Measurements from ENCODE around the gene CMPK2.

DNA sequence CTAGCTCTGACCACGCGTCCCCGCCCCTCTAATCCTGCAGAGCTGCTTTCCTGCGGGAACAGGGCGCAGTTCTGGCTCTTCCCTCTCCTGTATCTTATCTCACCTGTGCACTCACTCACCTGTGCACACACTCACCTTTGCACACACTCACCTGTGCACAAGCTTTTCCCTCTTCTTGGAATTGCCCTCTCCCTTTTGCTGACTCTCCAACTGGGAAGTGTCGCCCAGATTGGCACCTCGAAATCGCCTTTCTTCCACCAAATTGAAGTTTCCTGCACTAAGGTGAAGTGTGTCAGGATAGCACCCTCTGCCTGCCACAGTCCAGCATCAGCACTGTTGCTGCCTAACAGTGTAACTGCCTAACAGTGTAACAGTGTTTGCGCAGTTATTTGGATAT lies 566 bp upstream of the CMPK2 start:
- no peak for TF ChIP-seq ASH2L (IDR thresholded peaks at IDR 0.05; ENCODE audit: borderline replicate concordance, low read depth)
- TF ChIP-seq MYC (IDR thresholded peaks at IDR 0.05; ENCODE audit: insufficient read depth, insufficient read length, insufficient replicate concordance, low read length, severe bottlenecking) = no peak
- TF ChIP-seq, protein P1, sequence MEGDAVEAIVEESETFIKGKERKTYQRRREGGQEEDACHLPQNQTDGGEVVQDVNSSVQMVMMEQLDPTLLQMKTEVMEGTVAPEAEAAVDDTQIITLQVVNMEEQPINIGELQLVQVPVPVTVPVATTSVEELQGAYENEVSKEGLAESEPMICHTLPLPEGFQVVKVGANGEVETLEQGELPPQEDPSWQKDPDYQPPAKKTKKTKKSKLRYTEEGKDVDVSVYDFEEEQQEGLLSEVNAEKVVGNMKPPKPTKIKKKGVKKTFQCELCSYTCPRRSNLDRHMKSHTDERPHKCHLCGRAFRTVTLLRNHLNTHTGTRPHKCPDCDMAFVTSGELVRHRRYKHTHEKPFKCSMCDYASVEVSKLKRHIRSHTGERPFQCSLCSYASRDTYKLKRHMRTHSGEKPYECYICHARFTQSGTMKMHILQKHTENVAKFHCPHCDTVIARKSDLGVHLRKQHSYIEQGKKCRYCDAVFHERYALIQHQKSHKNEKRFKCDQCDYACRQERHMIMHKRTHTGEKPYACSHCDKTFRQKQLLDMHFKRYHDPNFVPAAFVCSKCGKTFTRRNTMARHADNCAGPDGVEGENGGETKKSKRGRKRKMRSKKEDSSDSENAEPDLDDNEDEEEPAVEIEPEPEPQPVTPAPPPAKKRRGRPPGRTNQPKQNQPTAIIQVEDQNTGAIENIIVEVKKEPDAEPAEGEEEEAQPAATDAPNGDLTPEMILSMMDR (IDR thresholded peaks at IDR 0.05 in 2 of 3, conservative IDR thresholded peaks at IDR 0.05 in 1 of 3; ENCODE audit: control insufficient read depth in 2 of 3, extremely low read depth in 1 of 3, insufficient read depth in 1 of 3, low read depth in 3 of 3, low read length in 3 of 3) = peak; percentile 49 to 53 (median 52); a peak in 5 of 6 replicates
- TF ChIP-seq PBX3 (IDR thresholded peaks at IDR 0.05; ENCODE audit: insufficient replicate concordance, low read depth, low read length) = no peak
- TF ChIP-seq FOXM1 (IDR thresholded peaks at IDR 0.05; ENCODE audit: low read depth, low read length) = no peak
- TF ChIP-seq POLR2A (IDR thresholded peaks at IDR 0.05; ENCODE audit: low read depth, low read length) = no peak
- no peak for TF ChIP-seq SIX5 (IDR thresholded peaks at IDR 0.05; ENCODE audit: low read depth, low read length, severe bottlenecking)

Data from GM12878 (cell line).